AG04449 (cell line): ENCODE data around the gene DROSHA.

Experiments used
- CTCF ChIA-PET: fragments of 350-600 bp; formaldehyde crosslinking; extraction: SDS; loops from one replicate; lab custom pipeline; 2021; ENCODE audit warnings: antibody characterized with exemption; lab: Yijun Ruan, JAX
- POLR2A ChIA-PET: fragments of 400-600, 350-600 bp; formaldehyde crosslinking; extraction: SDS; loops from one replicate; lab custom pipeline; 2020; ENCODE audit warnings: antibody characterized with exemption, inconsistent platforms; lab: Yijun Ruan, JAX
- DNase-seq: peaks from one replicate; pipeline ENCODE4 v3.0.0-alpha.2; 2010; ENCODE audit warnings: low read depth, low spot score
- H3K4me3 ChIP-seq: 2 replicates; pipeline ENCODE4 v1.5.1; 2011; ENCODE audit warnings: low read depth, mild to moderate bottlenecking, control low read depth, low read length
- CTCF ChIP-seq: IDR thresholded peaks from one replicate; pipeline ENCODE4 v1.5.1; 2011; ENCODE audit warnings: mild to moderate bottlenecking, moderate library complexity, low read length, control low read depth, inconsistent platforms; ENCODE audit not compliant: insufficient read depth; ENCODE audit errors: missing control alignments

DROSHA gene

DNA sequence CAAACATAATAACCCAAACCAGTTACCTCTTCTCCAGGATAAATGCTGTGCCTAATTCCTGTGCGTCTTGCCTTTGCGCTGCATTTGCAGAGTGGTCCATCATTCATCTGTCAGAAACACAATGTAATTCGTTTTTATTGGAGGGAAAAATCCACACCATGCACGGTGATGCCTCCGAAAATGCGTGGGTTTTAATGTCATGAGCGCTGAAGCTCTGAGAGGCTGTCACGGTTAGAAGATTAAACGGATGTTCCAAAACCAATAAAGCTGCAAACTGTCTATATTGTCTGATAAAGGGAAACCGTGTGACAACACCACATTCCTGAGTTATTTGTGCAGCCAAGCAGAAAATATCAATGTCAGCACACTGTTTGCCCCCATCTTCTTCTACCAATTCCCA is 27.4 kb downstream of the DROSHA start:
- ChIA-PET CTCF (no interaction called here), POLR2A (no interaction called here)
- DNase-seq, result no peak
- no peak overlapping the region for H3K4me3 ChIP-seq
- TF ChIP-seq CTCF, result no peak

DNA sequence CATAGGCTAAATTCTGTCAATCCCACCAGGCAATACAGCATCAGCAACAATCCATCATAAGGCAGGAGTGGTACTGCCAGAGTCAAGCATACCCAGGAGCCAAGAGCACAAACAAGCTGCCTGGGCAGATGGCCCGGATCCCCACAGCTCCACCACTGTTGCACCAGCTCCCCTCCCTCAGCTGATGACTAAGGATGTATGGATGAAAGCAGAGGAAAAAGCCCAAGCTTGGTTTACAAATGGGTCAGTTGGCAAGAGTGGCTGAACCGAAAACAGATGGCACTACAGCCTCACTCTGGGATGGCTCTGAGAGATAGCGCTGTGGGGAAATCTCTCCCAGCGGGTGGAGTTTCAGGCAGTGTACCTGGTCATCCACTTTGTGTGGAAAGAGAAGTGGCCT is 29.4 kb downstream of the DROSHA start:
- ChIA-PET POLR2A (no interaction called here), CTCF (interaction anchor here (1.3 kb wide), 1 partner anchor 15 kb away, joined by 3 read pairs; no protein-coding TSS in a partner anchor)
- H3K4me3 ChIP-seq, result no peak overlapping the region
- DNase-seq, result no peak
- TF ChIP-seq CTCF, result no peak

DNA sequence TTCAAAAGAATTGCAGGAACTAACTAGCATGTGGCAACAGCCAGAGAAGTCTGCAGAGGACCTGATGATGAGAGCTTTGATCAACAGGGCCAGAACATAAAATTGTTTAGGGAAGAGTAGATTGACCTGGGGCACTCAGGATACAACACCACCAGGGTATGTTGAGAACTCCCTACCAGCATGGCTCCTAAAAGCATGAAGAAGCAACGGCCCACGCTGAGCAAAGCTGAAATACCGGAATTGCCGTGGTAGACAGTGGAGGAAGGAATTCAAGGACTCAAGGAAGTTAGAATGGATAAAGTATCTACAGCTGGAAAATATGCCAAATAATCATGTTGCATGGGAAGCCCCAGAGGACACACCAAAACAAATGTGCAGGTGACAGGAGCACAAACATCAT is 31.6 kb downstream of the DROSHA start:
- CTCF ChIA-PET, result interaction anchor here (1.8 kb wide), 1 partner anchor 268 kb away, joined by 5 read pairs; no protein-coding TSS in a partner anchor
- TF ChIP-seq CTCF, result no peak
- POLR2A ChIA-PET, result no interaction called here
- H3K4me3 ChIP-seq, result no peak overlapping the region
- DNase-seq, result no peak

GRCh38 chr5:31496891-31497290 is 35.0 kb downstream of the DROSHA start:
- TF ChIP-seq CTCF, result no peak
- ChIA-PET CTCF (no interaction called here), POLR2A (no interaction called here)
- no peak overlapping the region for H3K4me3 ChIP-seq
- no peak for DNase-seq

DNA sequence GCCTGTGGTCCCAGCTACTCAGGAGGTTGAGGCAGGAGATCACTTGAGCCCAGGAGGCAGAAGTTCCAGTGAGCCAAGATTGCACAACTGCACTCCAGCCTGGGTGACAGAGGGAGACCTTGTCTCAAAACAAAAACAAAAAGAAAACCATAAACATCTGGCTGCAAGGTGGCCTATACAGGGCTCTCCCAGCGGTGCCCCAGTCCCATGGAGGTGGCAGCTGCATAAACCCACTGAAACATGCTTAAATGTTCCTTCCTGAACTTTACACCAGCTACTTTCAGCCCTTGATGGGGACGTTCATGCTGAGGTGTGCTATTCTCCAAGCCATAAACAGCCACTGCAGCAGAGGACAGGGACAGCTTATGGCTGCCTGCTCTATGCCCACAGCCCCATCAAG is 35.6 kb downstream of the DROSHA start:
- no peak for TF ChIP-seq CTCF
- POLR2A ChIA-PET, result no interaction called here
- CTCF ChIA-PET, result no interaction called here
- no peak for DNase-seq
- no peak overlapping the region for H3K4me3 ChIP-seq

GRCh38 chr5:31495336-31495735 is 36.6 kb downstream of the DROSHA start:
- DNase-seq, result no peak
- no peak for TF ChIP-seq CTCF
- no peak overlapping the region for H3K4me3 ChIP-seq
- ChIA-PET POLR2A (no interaction called here), CTCF (no interaction called here)
